Cardiac muscle cell (in vitro differentiated cells and primary cell): ENCODE data around the gene MCM3. TPM values are rescaled to one million over a fixed set of nuclear protein-coding genes. Genes with fewer than 3 reads are reported as not detected.

Experiments used
- DNase-seq, 2 donors: peaks; one replicate each; pipeline versions ENCODE4 v3.0.0 to v3.0.0-alpha.2; 2010 to 2017; ENCODE audit warnings: low read depth in 1 of 2, low spot score in 1 of 2
- H3K27ac ChIP-seq: fragments of 200-600 bp; sonication (generic); 2 replicates; pipeline ENCODE4 v1.5.1; 2016
- H3K27me3 ChIP-seq: fragments of 200-600 bp; sonication (generic); 2 replicates; pipeline ENCODE4 v1.6.0; 2016; ENCODE audit warnings: control low read depth
- H3K36me3 ChIP-seq: fragments of 200-600 bp; sonication (generic); 2 replicates; pipeline ENCODE4 v1.5.1; 2016; ENCODE audit warnings: control low read depth
- H3K4me1 ChIP-seq: fragments of 200-600 bp; sonication (generic); 2 replicates; pipeline ENCODE4 v1.8.1; 2017; ENCODE audit warnings: low read depth, mild to moderate bottlenecking, mixed run types
- H3K4me3 ChIP-seq: fragments of 200-600 bp; sonication (generic); 2 replicates; pipeline ENCODE4 v1.5.1; 2016; ENCODE audit warnings: mild to moderate bottlenecking
- H3K9me3 ChIP-seq: fragments of 200-600 bp; sonication (generic); 2 replicates; pipeline ENCODE4 v1.5.1; 2017; ENCODE audit warnings: low read depth, mild to moderate bottlenecking, control low read depth
- CTCF ChIP-seq: IDR thresholded peaks from 2 replicates; pipeline ENCODE4 v1.5.1; 2012; ENCODE audit warnings: low read depth, mild to moderate bottlenecking, low read length
- polyA plus RNA-seq: library from polyadenylated mRNA; unstranded; fragments of >200 nt; fragmentation: Nextera tagmentation; extraction: Ambion mirVana; gene quantifications from 2 replicates; pipeline ENCODE4 v1.2.1, GENCODE V29; 2016
- total RNA-seq: library from RNA; depleted of rRNA; stranded (reverse); fragments of >200 nt; gene quantifications from 2 replicates; pipeline ENCODE4 v1.2.3, GENCODE V29; 2016

MCM3 gene
- total and polyA plus RNA-seq, 2 experiments from 2014 or later: 134 to 149 TPM

- TF ChIP-seq CTCF: no peak
- Histone ChIP-seq H3K9me3 (no peaks in the 10 kb centered on the region), H3K36me3 (no peaks in the 10 kb centered on the region), H3K4me1 (no peaks in the 10 kb centered on the region), H3K27ac (no peak overlapping the region), H3K27me3 (no peaks in the 10 kb centered on the region), H3K4me3 (no peak overlapping the region)
- DNase-seq: no peak
Measured at GRCh38 chr6:52249078-52249477, 35.5 kb downstream of the MCM3 start.

GRCh38 chr6:52245425-52245824 lies 39.1 kb downstream of the MCM3 start:
- Histone ChIP-seq H3K4me3 (no peak overlapping the region), H3K9me3 (no peaks in the 10 kb centered on the region), H3K36me3 (no peaks in the 10 kb centered on the region), H3K27me3 (no peaks in the 10 kb centered on the region), H3K4me1 (no peaks in the 10 kb centered on the region), H3K27ac (no peak overlapping the region)
- DNase-seq: no peak
- no peak for TF ChIP-seq CTCF

- no peaks in the 10 kb centered on the region for H3K9me3 ChIP-seq
- H3K4me3 ChIP-seq: no peak within 1 kb of the TSS
- H3K4me1 ChIP-seq: no peaks in the 10 kb centered on the region
- no peaks in the 10 kb centered on the region for H3K27me3 ChIP-seq
- no peak for DNase-seq
- TF ChIP-seq CTCF: no peak
- no peaks in the 10 kb centered on the region for H3K36me3 ChIP-seq
- no peak within 1 kb of the TSS for H3K27ac ChIP-seq
Measured at GRCh38 chr6:52244400-52244799, 40.1 kb downstream of the MCM3 start, which contains the start of gene IL17F. Gene IL17F (minus strand): TSS chr6:52244500. CDS start chr6:52244429, 71 bp downstream.

GRCh38 chr6:52243282-52243893 lies 41.2 kb downstream of the MCM3 start:
- H3K27ac ChIP-seq: no peak overlapping the region
- TF ChIP-seq CTCF: no peak
- H3K9me3 ChIP-seq: no peaks in the 10 kb centered on the region
- no peak overlapping the region for H3K4me3 ChIP-seq
- no peak for DNase-seq
- H3K4me1 ChIP-seq: no peaks in the 10 kb centered on the region
- H3K36me3 ChIP-seq: no peaks in the 10 kb centered on the region
- peaks cover 4% of the 10 kb centered on the region for H3K27me3 ChIP-seq

GRCh38 chr6:52241819-52242218 lies 42.7 kb downstream of the MCM3 start:
- Histone ChIP-seq H3K4me3 (no peak overlapping the region), H3K4me1 (no peaks in the 10 kb centered on the region), H3K9me3 (no peaks in the 10 kb centered on the region), H3K36me3 (no peaks in the 10 kb centered on the region), H3K27me3 (peaks cover 19% of the 10 kb centered on the region), H3K27ac (no peak overlapping the region)
- DNase-seq: no peak
- TF ChIP-seq CTCF: no peak
